Stimulated activated CD4-positive, alpha-beta T cell treated with anti-CD3 and anti-CD28 coated beads, Interleukin-15, amount 100 ng/mL, for 1 hour (primary cell): ENCODE results near the gene ARHGAP42.
"Not testable (repeated sequence)": the region's sequence is repeated elsewhere in the genome, so short reads cannot be mapped to it uniquely, and the experiment has no call there.

Experiments used
- DNase-seq, 2 donors: peaks; one replicate each; pipeline ENCODE4 v3.0.0-alpha.2; 2020; ENCODE audit warnings: low read depth in 1 of 2, low spot score in 1 of 2

Gene ARHGAP42, protein sequence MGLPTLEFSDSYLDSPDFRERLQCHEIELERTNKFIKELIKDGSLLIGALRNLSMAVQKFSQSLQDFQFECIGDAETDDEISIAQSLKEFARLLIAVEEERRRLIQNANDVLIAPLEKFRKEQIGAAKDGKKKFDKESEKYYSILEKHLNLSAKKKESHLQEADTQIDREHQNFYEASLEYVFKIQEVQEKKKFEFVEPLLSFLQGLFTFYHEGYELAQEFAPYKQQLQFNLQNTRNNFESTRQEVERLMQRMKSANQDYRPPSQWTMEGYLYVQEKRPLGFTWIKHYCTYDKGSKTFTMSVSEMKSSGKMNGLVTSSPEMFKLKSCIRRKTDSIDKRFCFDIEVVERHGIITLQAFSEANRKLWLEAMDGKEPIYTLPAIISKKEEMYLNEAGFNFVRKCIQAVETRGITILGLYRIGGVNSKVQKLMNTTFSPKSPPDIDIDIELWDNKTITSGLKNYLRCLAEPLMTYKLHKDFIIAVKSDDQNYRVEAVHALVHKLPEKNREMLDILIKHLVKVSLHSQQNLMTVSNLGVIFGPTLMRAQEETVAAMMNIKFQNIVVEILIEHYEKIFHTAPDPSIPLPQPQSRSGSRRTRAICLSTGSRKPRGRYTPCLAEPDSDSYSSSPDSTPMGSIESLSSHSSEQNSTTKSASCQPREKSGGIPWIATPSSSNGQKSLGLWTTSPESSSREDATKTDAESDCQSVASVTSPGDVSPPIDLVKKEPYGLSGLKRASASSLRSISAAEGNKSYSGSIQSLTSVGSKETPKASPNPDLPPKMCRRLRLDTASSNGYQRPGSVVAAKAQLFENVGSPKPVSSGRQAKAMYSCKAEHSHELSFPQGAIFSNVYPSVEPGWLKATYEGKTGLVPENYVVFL

DNA sequence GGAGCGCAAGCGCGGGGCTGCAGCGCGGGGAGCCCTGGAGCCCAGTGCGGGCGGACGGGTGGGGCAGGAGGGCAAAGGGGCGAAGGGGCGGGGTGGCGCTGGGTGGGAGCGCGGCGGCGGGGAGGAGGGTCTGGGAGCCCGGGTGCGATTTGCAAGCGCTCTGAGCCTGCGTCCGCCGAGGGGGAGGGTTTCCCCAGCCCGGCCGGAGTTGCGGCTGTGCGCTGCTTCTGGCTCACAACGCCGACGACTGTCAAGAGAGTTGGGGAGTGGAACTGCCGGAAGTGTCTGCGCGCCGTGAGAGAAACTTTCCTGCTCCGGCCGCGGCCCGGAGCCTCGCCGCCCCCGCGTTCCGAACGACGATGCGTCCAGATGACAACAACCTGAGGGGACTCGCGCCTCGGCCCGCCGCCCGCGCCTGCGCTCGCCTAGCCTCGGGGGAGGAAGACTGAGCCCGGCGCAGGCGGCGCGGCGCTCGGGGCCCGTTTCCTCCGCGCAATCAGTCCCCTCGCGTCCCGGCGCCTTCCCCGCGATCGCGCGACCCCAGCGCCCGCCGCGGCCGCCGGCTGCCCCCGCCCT lies at the start of gene ARHGAP42:
Gene ARHGAP42 (plus strand): TSS at position 235 of the 576 bp plus-strand sequence. CDS start 391 bp downstream, outside the sequence.
- DNase-seq, result no peak

DNA sequence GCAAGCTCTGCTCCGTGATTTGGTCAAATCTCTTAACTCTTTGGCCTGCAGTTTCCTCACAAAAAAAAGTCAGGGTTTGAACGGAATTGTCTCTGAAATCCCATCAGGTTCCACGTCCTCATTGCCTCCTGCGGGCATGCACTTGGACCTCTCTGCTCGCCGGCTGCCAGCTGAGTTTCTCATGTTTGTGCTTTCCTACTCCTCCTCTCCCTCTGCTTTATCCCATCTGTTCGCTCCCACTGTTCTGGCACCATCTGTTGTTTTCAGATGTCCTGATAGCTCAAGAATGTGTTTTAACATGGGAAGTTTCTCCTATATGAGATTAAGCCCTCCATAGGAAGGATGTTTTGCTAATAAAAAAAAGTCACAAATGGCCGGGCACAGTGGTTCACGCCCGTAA lies 49.4 kb upstream of the ARHGAP42 start:
- DNase-seq, result no peak

DNA sequence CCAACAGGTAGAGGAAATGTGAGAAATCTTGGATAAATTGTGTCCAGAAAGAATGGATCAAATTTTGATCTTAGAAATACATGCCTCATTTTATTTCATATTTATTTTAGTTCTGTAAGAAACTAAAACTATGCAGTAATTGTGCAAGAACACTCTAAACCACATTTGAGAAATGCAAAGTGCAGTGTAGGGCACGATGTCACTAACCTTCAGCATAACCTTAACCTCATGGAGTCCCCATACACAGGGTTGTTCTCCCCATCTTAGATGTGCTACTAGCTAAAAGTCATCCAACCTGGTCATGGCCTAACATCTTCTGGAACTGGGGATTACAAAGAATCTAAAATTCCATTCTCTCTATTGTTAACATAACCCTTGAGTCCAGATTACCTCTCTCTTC lies 48.4 kb upstream of the ARHGAP42 start:
- no peak for DNase-seq

DNA sequence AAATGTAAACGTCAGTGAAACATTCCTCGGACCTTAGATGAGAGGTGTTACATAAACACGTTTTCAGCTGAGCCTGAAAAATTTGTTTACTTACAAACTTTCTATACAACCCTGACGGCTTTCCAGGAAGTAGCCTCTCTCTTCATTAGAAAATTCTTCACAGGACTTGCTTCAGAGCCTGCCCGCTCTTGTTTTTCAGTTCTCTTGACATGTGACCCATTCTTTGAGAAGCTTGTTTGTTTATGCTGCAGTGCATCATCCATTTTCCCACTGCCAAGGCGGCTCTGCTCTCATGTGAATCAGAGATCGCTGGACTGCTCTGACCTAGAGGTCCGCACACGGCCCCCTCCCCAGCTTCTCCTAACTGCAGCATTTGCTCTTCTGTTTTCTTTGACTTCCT lies 47.9 kb upstream of the ARHGAP42 start:
- no peak for DNase-seq

DNA sequence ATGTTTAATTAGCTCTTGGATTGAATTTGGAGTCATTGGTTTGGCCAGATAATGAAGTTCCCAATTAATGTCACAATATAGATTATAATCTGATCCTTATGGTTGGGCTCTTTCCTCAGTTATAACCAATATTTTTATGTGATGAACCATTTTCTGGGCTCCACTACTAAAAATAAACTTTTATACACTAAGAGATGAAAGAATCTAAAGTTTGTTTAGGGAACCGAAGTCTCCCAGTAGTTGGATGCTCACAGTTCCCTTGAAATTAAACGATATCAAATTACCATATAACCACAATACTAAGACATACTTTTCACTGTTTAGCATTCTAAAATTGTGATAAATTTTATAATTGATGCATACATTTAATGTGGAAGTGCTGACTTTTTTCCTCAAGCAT lies 47.0 kb upstream of the ARHGAP42 start:
- no peak for DNase-seq

DNA sequence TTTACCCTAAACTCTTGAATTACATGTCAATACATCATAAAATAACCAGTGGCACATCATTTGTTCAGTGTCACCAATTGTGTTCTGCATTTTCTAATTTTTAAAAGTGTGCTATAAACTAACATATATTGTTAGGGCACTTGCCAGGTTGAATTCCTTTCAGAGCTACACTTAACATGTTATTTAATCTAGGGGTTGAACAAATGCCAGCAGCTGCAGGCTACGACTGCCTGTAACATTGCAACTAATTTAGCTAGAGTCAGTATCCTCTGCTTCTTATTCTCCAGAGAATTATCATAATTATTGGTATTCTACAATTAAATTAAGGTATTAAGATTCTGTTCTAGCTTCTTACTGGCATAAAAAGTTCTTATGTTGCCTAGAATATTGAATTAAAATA lies 46.4 kb upstream of the ARHGAP42 start:
- DNase-seq, result no peak

DNA sequence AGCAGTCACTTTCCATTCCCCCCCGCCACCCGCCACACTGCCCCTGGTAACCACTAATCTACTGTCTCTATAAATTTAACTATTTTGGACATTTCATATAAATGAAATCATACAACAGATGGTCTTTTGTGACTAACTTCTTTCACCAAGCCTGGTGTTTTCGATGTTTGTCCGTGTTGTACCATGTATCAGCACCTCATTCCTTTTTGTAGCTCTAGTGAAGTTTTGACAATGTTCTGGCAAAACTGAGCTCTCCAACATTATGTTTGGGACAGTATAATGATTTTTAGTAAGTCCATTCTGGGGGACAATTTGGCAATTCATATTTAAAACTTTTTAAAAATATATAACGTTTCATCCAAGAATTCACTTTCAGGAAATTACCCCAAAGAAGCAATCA lies 45.6 kb upstream of the ARHGAP42 start:
- no peak for DNase-seq

DNA sequence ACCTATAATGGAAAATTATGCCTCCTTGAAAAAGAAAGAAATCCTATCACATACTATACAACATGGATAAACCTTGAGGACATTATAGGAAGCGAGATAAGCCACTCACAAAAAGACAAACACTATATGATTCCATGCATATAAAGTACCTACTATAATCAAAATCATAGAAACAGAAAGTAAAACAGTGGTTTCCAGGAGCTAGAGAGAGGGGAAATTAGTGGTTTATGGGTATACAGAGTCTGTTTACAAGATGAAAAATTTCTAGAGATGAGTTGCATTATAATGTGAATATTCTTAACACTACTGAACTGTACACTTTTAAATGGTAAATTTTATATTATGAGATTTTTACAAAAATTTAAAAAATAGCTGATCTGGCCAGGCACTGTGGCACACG lies 40.5 kb upstream of the ARHGAP42 start:
- DNase-seq, result no peak

- no peak for DNase-seq
Measured at GRCh38 chr11:100647861-100648260, 39.2 kb upstream of the ARHGAP42 start.

GRCh38 chr11:100663583-100663982 lies 23.5 kb upstream of the ARHGAP42 start:
- DNase-seq, result no peak

DNA sequence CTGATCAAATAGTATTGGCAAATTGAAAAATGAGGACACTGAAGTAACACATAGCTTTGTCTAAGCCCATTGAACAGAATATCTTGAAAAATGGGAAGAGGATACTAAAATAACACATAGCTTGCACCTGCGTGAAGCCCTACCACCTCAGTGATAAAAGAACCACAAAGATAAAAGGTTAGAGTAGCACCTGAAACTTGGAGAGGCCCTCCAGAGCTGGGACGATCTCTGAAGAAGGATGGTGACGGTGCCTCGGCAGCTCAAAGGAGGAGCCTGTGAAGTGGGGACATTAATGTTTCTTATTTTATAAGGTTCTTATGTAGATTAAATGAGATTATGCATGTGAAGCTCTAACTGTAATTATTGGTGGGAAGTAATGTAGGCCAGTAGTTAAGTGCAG lies 23.1 kb upstream of the ARHGAP42 start:
- no peak for DNase-seq

- DNase-seq, result not testable (repeated sequence)
Measured at GRCh38 chr11:100666816-100667215, 20.3 kb upstream of the ARHGAP42 start.

GRCh38 chr11:100667449-100667848 lies 19.6 kb upstream of the ARHGAP42 start:
- DNase-seq, result no peak

DNA sequence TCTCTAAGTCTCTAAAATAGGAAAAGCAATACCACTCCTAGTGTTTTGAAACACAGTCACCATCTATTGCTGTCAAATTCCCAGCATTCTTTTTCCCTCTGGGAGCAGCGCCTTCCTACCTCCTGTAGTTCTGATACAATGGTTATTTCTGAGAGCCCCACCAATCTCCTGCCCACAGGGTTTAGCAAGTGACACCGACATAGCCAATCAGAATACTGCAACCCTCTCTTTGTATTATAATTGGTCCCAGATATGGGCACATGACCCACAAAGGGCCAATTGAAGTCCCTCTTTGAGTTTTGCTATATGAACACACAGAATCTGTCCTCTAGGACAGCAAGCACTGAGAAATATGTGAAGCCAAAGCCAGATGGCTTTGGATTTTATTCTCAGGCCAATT lies 16.9 kb upstream of the ARHGAP42 start:
- DNase-seq, result no peak

DNA sequence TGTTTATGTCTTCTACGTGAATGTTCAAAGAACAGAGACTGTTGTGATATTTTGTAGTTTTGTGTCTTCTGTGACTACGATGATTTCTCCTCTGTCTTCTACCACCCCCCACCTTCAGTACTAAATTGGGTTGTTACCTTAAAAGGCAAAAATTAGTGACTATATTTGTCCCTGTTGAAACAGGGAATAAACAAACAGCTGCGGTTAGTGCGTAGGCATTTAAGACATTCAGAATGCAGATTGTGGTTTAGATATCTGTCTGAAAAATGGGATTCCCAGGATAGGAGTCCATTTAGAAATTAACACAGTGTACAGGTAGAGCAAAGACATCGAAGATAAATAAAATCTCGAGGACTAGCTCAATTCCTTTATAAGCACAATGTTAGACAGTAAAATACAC lies 15.6 kb upstream of the ARHGAP42 start:
- DNase-seq, result no peak

- DNase-seq, result no peak
Measured at GRCh38 chr11:100672498-100673033, 14.5 kb upstream of the ARHGAP42 start.

DNA sequence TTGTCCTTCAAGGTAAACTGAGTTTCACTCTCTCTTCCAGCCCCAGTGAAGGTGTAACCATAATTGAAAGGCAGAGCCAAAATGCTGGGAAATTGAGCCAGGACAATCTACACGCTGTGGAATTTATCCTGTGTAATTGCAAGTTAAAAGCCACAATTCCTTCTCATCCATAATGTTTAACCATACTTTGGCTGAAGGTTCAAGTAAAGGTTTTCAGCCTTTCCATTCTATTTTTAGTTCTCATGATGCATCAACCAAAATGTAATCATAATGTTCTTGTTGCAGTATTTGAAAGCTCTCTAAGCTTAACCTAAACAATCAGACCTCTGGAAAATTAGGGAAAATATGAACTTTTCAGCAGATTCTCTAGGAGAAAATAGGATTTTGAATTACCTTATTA lies 14.0 kb upstream of the ARHGAP42 start:
- no peak for DNase-seq

DNA sequence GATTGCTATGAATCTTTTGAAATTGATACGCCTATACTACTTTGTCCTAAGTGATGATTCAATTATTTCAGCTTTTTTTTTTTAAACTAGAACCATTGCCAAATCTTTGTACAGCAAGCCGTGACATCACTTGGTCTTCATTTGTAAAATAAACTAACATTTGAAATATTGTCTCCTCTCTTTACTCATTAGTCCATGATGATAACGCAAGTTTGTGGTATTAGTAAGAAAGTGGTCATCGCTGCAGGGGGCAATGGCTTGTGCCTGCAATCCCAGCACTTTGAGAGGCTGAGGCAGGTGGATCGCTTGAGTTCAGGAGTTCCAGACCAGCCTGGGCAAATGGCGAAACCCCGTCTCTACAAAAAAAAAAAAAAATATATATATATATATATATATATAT lies 12.9 kb upstream of the ARHGAP42 start:
- no peak for DNase-seq

- DNase-seq, result no peak
Measured at GRCh38 chr11:100675115-100675650, 11.9 kb upstream of the ARHGAP42 start.

DNA sequence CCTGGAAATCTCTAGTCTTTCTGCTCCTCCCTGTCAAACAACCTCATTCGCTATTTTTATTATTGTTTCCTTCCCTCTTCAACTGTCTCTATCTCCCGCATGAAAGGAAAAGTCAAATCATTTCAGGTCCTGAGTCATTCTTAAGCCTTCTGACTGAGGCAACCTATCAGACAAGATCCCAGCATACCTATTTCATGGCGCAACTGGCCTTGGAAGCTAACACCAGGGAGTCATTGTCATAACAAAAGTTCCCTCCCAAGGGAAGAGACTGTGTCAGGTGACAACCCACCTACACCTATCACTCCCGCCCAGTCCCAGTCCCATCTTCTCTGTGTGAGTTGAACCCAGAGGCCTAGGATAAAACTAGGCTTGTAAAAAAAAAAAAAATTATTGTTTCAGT lies 10.2 kb upstream of the ARHGAP42 start:
- DNase-seq, result no peak

DNA sequence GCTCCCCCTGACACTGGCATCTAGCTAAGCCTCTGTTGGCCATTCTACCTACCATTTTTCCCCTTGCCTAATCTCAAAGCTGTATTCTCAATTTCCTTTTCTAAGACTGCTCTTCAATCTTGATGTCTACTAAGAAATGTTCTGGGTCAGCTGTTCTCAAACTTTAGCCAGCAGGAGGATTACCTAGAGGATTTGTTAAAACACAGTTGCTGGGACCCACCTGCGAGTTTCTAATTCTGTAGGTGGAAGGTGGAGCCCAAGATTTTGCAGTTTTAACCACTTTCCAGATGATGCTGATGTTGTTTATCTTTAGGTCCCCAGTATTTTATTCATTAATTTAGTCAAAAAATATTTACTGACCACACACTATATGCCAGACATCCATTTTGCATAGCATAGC lies 9.3 kb upstream of the ARHGAP42 start:
- DNase-seq, result no peak
